UCSD-AML1 (cell line): ENCODE results near the gene MRPS15.

ENCODE experiments used
- DNase-seq: peaks from one replicate; lab custom pipeline; 2025; ENCODE audit not compliant: unreplicated experiment; lab: John Stamatoyannopoulos, UW

The MRPS15 gene

DNA sequence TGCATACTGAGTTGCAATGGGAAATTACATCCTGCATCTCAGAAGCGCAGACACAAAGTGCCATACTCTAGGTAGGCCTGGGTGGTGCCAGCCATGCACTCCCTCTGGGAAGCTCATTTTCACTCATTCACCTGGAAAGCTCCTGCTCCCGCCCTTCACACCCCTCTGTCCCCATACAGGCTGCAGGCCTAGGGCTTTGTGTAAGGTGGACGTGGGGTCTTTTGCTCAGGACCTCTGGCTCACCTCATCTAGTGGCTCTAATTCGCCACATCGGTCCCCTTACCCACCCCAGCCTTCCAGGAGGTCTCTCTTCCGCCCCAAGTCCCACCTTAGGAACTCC, 751 bp downstream of the MRPS15 start:
- DNase-seq: no peak

DNA sequence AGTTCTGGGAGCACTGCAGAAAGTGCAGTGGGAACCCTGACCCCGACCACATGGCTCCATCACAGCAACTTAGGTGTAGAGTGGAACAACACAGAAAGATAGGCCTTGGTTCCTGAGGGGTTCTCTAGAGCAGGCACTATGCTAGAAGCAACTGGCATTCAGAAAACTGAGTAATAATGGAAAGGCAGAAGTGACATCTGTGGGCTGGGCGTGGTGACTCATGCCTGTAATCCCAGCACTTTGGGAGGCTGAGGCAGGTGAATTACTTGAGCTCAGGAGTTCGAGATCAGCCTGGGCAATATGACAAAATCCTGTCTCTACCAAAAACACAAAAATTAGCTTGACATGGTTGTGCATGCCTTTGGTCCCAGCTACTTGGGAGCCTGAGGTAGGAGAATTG, 5.3 kb downstream of the MRPS15 start:
- no peak for DNase-seq

DNA sequence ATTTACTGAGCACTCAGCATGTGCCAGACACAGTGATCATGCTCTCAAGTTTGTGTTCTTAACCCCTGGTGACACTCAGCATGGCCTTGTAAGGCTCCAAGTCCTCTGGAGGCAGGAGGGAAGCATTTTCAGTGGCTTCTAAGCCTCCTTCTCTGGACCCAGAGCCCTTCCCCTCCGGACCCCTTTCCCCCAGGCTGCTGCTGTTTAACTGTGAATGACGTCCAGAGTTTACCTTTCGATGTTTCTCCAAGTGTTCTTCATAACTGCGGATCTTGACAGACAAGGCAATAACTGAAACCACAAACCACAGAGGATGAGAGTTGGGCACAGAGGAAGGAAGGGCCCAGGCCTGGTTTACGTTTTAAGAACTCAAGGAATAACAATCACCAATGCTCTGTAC, 6.5 kb downstream of the MRPS15 start:
- peak; percentile 58 for DNase-seq

DNA sequence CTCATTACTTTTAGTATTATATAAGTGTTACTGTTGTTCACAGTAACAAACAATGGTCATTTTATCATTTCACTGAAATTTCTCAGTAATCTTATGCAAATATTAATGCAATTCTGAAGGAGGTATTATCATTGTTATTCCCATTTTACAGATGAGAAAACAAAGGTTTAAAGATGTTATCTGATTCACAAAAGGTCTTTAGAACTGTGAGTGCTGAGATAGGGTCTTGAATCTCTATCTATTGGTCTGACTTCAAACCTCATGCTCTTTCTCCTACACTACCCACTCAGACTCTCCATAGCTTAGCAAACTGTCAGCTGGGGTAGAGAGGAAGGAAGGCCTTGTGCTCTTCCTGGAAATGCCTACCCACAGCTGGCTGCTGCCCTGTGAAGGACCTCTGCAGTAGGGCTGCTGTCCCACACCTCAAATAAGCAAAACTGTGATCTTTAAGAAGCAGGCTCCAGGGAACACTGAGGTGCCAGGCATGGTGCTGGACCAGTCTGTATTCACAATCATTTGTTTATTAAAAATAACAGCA, 7.7 kb downstream of the MRPS15 start:
- DNase-seq: no peak

DNA sequence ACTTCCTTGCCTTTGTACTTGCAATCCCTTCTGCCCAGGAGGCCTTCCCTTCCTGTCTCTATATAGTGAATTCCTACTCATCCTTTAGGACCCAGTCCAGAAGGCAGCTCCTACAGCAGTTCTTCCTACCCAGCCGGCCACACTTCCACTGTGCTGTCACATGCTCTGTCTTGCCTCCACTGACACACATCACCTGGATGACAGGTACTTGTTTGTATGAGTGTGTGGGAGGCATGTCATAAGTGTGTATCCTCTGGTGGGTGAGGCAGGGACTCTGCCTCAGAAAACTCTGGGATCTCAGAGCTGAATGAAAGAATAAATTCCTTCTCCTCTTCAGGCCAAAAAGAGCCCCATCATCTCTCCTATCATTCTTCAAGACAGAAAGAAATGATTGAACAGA, 8.8 kb downstream of the MRPS15 start:
- DNase-seq: no peak

DNA sequence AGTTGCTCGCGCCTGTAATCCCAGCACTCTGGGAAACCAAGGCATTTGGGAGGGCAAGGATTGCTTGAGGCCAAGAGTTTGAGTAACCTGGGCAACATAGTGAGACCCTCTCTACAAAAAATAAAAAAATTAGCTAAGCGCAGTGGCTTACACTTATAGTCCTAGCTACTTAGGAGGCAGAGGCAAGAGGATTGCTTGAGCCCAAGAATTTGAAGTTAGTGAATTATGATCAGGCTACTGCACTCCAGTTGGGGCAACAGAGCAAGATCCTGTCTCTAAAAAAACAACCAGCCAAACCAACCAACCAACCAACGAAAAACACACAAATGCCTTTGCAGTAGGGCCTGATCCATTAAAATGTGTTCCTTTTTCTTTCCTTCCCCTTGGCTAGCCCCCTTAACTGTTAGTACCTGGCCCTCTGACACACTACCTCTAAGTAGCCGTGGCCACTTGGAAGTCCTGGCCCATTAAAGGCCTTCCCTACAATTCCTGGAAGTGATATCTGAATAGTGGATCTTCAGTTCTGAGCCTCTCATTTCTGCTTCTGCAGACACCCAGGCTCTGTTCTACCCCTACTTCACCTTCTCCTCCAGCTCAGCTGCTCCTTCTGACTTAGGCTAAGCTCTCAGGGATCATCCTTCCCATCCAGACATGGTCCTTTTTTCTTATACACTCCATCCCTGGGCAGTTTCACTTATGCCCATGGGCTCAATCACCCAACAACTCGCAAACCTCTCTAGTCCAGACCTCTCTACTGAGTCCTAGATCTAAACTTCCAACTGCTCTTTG, 10.4 kb downstream of the MRPS15 start:
- DNase-seq: no peak

DNA sequence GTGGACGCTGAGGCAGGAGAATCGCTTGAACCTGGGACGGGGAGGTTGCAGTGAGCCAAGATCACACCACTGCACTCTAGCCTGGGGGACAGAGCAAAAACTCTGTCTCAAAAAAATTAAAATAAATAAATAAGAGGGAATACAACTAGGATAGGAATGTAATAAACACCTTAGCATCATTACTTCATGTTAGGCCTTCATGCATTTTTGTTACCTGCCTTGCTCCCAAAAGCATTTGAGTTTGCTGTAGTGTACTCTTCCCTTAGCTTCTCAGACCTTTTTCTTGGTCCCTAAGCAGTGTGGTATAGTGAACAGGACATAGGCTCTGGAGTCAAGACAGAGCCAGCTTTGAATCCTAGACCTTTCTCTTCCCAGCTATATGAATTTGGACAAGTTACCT, 11.1 kb downstream of the MRPS15 start:
- DNase-seq: no peak

DNA sequence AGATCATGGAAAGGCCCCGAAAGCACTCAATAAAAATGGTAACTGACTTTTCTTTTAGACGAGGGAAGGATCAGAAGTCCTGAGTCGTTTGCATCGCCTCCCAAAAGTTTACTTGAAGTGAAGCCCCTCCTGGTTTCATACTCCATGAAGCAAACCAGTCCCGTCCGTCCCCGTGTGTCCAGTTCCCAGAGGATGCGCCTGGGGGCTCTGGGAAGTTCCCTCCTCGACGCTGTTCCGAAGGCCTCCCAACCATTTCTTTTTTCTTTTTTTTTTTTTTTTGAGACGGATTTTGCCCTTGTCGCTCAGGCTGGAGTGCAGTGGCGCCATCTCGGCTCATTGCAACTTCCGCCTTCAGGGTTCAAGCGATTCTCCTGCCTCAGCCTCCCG, 13.3 kb downstream of the MRPS15 start:
- DNase-seq: no peak

DNA sequence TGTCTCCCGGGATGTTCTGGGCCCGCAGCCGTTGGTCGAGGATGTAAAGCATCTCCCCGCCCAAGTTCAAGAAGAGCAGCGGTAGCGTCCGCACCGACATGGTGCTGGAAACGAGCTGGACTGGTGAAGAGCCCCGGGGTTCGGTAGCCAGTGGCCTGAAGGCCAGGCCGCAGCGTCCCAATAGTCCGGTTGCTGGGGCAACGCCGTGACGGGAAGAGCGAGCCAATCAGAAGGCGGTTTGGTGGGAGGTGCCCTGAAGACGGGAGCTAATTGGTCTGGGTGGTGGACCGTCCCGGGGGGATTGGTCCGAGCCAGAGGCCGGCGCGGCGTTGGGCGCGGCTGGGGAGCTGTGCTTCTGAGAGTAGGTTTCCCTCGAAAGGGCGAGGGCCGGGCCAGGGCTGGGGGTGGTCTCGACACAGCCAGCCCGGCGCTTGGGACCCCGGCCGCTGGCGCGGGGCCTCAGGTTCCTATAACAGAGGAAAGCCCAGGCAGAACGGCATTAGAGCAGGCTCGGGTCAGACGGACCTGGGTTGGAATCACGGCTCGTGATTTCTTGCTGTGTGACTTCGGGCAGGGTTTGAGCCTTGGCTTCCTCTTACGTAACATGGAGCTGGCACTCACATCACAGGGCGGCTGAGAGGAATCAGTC, 13.8 kb downstream of the MRPS15 start, which contains the start of gene OSCP1:
OSCP1 (minus strand) TSS at position 182 of the 649 bp plus-strand sequence; CDS start at position 100, 82 bp downstream.
- peak; percentile 76 for DNase-seq

DNA sequence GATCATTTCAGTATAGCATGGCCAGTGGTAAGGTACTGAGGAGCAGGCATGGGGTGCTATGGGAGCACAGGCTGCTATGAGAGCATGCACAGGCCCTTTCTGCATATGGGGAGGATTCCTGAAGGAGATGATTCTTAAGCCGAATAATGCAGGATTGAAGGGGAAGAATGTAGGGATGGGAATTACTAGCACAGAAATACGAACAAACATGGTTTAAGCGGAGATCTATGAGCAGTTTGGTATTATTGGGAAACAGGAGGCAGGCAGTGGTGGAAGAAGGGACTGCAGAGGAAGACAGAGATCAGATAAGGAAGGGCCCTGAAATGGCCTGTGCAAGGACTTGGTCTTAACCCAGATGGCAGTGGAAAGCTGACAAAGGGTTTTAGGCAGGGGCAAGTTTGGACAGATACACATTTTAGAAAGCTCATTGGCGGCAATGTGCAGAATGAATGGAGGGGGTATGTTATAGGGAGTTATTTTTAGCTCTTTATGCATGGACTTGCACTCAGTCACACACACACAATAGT, 15.6 kb downstream of the MRPS15 start:
- DNase-seq: no peak

DNA sequence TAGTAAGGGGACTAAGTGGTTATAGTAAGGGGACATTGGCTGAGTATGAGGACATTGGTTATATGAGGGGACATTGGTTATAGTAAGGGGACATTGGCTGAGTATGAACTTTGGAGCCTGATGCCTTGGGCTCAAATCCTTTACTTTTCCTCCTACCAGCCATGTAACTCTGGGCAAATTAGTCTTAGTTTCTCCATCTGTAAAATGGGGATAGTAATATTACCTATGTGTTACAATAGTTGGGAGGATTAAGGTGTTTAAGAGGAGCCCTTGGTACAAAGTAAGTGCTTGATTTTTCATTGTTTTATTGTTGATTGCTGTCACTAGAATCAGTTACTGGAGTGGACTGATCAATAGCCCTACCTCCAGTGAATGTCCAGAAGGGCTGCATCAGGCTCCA, 16.7 kb downstream of the MRPS15 start:
- no peak for DNase-seq

DNA sequence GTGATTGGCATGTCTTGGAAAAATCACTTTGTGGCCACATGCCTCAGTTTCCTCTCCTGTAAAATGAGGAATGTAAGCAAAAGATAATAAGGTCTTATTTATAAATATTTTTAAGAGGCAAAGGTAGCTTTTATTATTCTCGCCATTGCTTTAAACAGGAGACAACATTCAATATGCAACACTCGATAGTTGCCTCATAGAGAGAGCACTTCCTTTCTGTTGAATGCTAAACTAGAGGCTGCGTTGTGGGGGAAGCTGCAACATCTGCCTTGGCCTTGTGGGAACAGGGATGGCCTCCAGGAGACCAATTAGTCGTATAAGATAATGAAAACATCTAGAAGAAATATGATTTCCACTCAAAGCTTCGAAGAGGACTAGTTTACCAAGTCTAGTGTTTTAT, 17.4 kb downstream of the MRPS15 start:
- no peak for DNase-seq

DNA sequence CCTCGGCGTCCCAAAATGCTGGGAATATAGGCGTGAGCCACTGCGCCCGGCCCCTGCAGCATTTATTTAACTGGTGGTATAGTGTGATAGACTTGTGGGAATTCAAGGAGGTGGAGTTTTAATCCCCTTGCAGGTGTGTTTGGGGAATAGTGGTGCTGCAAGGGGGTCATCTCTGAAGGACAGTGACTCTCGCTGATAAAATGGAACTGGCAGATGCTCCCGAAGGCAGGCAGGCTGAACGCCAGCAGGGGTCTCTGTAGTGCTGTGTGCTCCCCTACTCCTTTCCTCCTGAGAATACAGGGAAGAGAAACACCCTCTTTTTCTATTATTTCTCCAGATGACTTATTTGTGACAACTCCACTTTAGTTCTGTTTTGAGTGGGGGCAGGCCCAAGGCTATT, 17.9 kb downstream of the MRPS15 start:
- DNase-seq: peak; percentile 57

DNA sequence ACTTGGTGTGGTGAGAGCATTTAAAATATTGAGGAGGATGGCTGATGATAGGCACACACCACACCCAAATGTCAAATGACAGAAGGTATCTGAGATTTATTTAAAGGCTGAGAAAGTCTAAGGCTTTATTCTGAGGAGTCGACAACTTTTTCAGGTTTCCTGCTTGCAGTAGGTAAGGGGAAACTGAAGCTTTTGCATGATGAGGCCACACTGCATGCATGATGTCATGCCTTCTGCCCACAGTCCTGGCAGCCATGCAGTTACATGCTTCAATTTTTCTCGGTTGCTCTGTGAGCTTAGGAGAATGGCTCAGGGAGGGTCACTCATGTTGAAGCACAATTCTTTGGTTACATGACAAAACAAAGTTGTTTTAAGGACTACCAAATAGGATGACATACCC, 20.9 kb downstream of the MRPS15 start:
- DNase-seq: no peak

DNA sequence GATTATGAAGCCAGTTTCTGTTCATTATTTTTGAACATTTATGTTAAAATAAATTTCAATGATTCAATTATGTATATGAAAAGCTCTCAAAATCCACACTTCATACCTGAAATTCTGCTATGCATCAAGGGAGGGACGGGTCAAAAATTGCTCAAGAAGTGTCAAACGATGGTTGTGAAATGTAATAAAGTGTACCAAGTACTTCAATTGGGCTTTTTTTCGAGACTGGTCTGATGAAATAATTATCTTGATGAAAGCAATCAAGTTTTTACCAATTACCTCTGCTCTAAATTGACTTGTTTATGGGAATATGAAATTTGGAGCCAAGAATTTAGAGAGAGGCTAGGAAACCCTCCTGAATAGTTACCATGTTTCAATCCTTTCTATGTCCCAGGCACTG, 21.8 kb downstream of the MRPS15 start:
- no peak for DNase-seq

DNA sequence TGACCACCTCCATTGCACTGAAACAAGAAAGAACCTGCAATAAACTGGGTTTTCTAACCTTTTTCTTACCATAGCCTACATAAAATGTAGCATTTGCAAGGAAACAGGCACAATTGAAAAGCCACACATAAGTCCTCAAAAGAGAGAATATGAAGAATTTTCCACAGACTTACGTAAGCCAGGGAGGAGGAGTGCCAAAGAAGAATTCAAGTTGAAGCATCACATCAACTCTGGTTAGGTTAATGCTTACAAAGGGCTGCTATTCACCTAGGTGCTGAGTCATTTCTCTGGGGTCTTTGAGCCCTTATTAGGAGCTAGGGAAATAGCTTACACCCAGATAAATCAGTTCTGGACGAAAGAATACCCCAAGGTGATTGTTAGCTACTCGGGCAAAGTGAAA, 23.5 kb downstream of the MRPS15 start:
- no peak for DNase-seq

DNA sequence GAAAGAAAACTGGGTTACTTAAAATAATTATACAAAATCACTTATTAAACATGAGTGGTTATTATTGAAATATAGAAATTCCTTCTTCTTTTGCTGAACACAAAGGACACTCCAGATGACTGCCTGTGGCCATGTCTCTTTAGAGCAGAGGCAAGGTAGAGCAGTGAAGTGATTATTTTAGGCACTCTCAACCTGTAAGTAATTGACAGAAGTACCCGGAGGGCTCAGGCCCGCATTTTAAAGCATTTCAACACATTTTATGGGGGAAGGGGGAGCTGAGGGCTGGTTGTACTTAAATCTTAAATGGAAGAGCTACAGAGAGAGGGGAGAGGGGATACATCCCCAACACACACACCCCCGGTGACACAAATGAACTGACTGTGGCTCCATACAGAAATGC, 24.1 kb downstream of the MRPS15 start:
- DNase-seq: no peak

DNA sequence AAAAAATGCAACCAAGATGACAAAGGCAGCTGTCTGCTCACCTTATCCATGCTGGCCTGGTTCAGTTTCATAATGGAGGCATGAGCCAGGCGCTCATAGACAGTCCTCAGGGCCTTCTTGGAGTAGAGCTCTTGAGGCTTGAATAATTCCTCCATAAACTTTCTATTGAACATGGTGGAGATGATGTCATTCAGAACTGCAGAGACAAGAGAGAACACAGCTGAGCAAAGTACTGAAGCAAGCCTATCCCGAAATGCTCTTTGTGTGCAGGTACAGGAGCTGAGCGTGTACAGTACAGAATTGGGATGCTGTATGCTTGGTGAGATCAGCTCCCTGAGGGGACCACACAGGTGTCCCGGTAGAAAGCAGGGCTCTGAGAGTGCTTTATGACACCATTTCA, 25.5 kb downstream of the MRPS15 start:
- DNase-seq: no peak

DNA sequence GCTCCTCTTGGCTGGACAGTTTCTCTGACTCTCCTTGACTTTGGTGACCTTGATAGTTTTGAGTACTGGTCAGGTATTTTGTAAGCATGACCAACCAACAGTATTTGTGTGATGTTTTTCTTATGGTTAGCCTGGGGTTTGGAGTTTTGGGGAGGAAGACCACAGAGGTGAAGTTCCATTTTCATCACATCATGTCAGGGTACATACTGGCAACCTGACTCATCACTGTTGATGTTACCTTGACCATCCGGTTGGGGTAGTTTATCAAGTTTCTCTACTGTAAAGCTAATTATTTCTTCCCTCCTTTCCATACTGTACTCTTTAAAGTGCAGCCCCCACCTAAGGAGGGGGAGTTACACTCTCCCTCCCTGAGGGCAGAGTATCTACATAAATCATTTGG, 27.4 kb downstream of the MRPS15 start:
- no peak for DNase-seq

DNA sequence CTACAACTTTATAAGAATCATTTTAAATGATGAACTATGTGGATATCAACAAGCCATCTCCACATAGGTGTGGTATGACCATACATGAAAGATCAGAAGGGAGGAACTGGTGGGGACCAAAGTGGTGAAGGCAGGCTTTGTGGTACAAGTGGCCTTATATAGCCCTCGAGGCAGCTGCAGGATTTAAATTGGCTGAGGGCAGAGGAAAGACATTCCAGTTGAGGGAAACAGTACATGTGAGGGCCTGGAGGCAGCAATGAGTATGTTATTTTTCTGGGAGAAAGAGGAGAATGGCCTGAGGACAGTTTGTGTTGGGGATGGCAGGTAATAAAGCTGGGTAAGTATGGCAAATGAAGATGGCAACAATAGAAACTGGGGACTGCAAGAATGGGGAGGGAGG, 31.1 kb downstream of the MRPS15 start:
- no peak for DNase-seq

DNA sequence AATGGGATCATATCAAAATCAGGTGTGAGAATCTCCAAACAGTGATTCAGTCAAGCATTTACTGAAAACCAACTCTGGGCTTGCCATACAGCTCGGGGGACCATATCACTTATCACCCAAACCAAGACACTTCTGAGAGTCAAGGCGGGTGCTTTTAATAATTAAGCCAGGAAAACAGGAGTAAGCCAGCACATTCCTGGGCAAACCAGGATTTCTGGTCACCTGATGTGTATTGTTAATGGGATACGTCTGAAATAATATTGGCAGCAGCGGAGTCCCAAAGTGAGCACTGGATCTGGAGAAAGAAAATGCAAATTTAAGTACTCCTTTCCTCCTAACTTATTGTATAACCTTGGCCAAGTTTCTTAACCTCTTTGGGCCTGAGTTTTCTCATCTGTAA, 31.6 kb downstream of the MRPS15 start:
- DNase-seq: no peak

DNA sequence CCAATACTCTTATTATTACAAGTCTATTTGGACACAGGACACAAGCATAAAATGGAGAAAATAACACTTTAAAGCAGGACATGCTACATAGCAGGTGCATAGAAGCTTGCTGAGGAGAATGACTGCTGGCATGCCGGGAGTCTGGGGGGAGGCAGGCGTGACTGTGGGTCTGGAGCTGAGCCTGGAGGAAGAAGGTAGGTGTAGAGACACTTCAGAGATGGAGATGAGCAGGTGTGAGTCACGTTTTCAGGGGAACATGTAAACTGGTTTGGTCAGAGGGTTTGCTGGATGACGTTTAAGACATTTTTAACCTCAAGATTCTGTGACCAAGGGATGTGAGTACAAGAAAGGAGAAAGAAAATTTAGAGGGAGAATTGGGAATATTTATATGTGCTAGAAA, 38.4 kb downstream of the MRPS15 start:
- DNase-seq: no peak
